ENCODE data around the gene PSMB7.
A peak's percentile ranks its signal among the peaks of the same experiment; 100 is the strongest.

Gene PSMB7

DNA sequence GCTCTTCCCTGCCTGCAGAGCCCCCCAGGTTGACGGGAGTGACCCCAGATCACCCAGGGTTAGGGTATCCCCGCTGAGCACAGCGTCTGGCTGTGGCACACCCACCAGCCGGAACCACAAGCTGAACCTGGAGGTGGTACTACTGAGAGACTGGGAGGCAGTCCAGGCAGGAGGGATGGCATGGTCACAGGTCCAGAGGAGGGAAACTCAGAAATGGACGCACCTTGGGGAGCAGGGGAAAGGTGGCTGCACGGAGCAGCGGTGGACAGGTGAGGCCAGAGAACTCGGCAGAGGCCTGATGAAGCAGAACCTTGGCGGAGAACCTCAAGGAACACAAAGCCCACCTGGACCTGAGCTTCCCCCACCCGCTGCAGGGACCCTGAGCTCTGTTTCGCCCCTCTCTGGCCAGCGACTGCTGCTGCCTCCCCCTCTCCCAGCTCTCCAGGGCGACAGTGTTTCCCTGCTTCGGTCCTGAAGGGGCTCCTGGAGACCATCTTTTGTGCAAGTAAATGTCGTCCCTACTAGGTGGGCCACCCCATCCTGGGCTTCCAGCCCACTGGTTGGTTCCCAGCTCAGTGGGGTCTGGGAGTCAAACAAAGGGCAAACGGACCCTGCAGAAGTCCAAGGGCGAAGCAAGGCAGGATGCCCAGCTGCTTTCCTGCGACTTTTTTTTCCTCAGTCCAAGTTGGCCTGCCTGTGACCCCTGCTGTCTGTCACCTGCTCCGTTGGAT is 35.9 kb upstream of the PSMB7 start:
- no peak overlapping the region for H3K4me3 ChIP-seq (ENCODE audit: control insufficient read depth, low read depth, low read length)
- TF ChIP-seq, protein P1, sequence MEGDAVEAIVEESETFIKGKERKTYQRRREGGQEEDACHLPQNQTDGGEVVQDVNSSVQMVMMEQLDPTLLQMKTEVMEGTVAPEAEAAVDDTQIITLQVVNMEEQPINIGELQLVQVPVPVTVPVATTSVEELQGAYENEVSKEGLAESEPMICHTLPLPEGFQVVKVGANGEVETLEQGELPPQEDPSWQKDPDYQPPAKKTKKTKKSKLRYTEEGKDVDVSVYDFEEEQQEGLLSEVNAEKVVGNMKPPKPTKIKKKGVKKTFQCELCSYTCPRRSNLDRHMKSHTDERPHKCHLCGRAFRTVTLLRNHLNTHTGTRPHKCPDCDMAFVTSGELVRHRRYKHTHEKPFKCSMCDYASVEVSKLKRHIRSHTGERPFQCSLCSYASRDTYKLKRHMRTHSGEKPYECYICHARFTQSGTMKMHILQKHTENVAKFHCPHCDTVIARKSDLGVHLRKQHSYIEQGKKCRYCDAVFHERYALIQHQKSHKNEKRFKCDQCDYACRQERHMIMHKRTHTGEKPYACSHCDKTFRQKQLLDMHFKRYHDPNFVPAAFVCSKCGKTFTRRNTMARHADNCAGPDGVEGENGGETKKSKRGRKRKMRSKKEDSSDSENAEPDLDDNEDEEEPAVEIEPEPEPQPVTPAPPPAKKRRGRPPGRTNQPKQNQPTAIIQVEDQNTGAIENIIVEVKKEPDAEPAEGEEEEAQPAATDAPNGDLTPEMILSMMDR (conservative IDR thresholded peaks at IDR 0.05; ENCODE audit: control insufficient read depth, insufficient read depth, low read depth, low read length): no peak
- DNase-seq (ENCODE audit: low read depth): no peak

DNA sequence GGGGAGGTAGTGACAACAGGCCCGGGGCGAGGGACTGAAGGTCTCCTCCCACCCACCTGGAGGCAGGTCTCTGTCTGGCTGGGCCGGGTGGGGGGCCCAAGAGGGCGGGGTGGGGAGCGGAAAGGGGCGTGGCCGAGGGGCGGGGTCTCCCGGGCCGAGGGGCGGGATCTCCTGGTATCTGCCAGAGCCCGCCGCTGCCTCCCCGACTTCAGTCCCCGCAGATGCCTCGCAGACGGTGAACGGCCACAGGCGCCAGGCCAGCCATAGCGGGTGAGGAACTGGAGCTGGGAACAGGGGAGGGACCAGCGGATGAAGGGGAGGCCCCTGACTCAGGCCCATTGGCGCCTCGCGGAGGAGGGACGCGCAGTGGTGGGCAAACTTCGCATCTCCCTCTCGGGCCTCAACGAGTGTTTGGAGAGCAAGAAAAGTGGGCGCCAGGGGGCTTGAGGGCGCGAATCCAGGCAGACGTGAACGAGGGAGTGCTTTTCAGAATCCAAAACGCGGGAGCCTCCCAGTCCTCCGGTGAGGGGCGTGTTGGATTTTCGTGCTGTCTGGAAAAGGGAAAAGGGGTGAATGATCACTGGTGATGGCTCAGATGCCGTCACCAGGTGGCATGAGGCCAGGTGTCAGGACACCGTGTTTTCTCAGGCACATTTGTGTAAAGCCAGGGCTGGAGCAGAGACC is 35.1 kb upstream of the PSMB7 start, which contains the start of gene ADGRD2:
TSS of gene ADGRD2 (plus strand) at position 211 of the 684 bp plus-strand sequence. CDS start 1,216 bp downstream, outside the sequence.
- TF ChIP-seq, protein P1 (conservative IDR thresholded peaks at IDR 0.05; ENCODE audit: control insufficient read depth, insufficient read depth, low read depth, low read length): no peak
- DNase-seq (ENCODE audit: low read depth): peak; percentile 18
- H3K4me3 ChIP-seq (ENCODE audit: control insufficient read depth, low read depth, low read length): peak within 1 kb of the TSS; percentile 9

DNA sequence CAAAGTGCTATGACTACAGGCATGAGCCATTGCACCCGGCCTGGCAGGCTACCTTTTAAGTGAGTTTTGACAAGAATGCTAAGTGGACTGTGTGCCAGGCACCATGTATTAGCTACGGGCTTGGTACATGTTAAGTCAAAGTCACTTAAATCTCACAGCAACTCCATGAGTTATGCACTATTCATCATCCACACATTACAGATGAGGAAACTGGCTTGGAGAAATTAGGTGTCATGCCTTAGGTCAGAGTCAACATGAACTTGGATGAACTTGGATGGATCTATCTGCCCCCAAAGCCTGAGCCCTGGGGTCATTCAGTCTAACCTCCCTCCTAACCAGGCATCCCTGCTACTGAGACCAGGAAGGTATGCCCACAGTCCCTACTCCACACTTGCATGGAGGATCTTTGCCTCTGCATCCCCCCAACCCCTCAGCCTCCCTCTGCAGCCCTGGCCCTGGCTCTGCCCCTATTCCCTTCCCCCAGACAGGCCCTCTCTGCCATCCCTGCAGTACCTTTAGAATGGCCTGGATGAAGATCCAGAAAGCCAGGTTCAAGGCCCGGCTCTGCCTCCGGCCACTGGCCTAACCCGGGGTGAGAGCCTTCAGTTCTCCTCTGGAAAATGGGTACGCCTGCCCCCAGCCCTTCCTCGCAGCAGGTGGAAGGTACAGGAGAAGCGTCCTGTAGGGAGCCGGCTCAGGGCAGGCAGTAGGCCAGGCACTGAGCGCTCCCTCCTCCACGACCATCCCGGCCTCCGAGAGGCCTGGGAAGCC is 34.3 kb upstream of the PSMB7 start:
- no peak for DNase-seq (ENCODE audit: low read depth)
- H3K4me3 ChIP-seq (ENCODE audit: control insufficient read depth, low read depth, low read length): no peak overlapping the region
- TF ChIP-seq, protein P1 (conservative IDR thresholded peaks at IDR 0.05; ENCODE audit: control insufficient read depth, insufficient read depth, low read depth, low read length): no peak

DNA sequence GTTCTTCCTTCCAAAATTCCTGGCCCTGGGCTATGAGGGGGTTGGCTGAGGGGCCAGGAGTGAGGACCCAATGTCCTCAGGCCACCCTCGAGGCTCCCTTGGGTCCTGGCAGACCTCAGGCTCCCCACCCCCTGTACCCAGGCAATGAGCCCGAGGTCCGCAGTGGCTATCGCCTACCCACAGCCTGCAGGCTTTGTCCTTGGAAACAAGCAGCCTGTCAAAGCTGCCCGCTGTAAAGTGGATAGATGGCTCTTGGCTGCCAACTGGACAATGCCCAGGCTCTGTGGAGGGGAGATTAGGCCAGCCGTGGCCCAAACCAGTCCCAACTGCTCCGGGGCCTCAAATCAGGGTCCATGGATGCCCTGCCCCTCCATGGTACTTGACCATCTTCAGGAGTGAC is 32.8 kb upstream of the PSMB7 start:
- TF ChIP-seq, protein P1 (conservative IDR thresholded peaks at IDR 0.05; ENCODE audit: control insufficient read depth, insufficient read depth, low read depth, low read length): no peak
- no peak for DNase-seq (ENCODE audit: low read depth)
- H3K4me3 ChIP-seq (ENCODE audit: control insufficient read depth, low read depth, low read length): no peak overlapping the region

DNA sequence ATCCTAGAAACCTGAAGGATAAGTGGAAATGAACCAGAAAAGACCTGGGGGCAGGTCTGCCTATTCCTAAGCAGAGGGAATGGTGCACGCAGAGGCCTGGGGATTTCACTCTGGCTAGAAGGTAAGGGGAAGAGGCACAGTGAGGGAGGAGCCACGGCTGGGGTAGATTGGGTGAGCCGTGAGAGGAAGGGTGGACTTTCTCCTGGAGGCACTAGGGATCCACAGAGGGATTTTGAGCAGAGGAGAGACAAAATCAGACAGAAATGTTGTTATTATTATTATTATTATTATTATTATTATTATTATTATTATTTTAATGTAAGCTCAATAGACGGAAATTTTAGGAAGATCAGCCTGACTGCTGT is 32.0 kb upstream of the PSMB7 start:
- TF ChIP-seq, protein P1 (conservative IDR thresholded peaks at IDR 0.05; ENCODE audit: control insufficient read depth, insufficient read depth, low read depth, low read length): no peak
- DNase-seq (ENCODE audit: low read depth): no peak
- no peak overlapping the region for H3K4me3 ChIP-seq (ENCODE audit: control insufficient read depth, low read depth, low read length)

DNA sequence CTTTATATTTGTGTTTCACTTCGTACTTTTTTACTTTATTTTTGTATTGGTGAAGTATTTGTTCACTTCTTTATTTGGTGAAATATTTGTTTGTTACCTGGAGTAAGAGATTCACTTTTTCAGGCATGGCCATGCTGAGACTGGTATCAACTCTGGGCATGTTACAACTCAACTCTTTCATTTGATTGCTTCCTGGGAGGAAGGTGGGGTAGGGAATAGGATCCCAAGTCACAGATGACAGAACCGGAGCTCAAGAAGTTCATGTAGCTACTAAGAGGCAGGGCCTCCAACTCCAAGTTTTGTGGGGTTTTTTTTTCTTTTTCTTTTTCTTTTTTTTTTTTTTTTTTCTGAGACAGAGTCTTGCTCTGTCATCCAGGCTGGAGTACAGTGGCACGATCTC is 28.9 kb upstream of the PSMB7 start:
- no peak overlapping the region for H3K4me3 ChIP-seq (ENCODE audit: control insufficient read depth, low read depth, low read length)
- DNase-seq (ENCODE audit: low read depth): no peak
- TF ChIP-seq, protein P1 (conservative IDR thresholded peaks at IDR 0.05; ENCODE audit: control insufficient read depth, insufficient read depth, low read depth, low read length): no peak
